NCI-H2196 treated with DMSO at 0.1 percent for 48 hours (cell line): ENCODE measurements around the gene ZNF135.

Experiments
- DNase-seq: peaks from one replicate; lab custom pipeline; 2025; ENCODE audit not compliant: unreplicated experiment; lab: John Stamatoyannopoulos, UW

The ZNF135 gene

GRCh38 chr19:58046856-58047255 is 12.2 kb upstream of the ZNF135 start:
- DNase-seq: no peak

- DNase-seq: no peak
Measured at GRCh38 chr19:58047672-58048071, 11.4 kb upstream of the ZNF135 start.

GRCh38 chr19:58052256-58052655 is 6.8 kb upstream of the ZNF135 start:
- no peak for DNase-seq

- DNase-seq: no peak
Measured at GRCh38 chr19:58053480-58054156, 5.5 kb upstream of the ZNF135 start.

GRCh38 chr19:58054901-58055874 is 3.9 kb upstream of the ZNF135 start:
- no peak for DNase-seq

- DNase-seq: no peak
Measured at GRCh38 chr19:58056261-58056660, 2.8 kb upstream of the ZNF135 start.

GRCh38 chr19:58056861-58057260 is 2.2 kb upstream of the ZNF135 start:
- DNase-seq: no peak

GRCh38 chr19:58058467-58058866 is 615 bp upstream of the ZNF135 start:
- no peak for DNase-seq

- no peak for DNase-seq
Measured at GRCh38 chr19:58059671-58060078, 593 bp downstream of the ZNF135 start.

GRCh38 chr19:58060231-58060630 is 1.1 kb downstream of the ZNF135 start:
- DNase-seq: no peak

- DNase-seq: no peak
Measured at GRCh38 chr19:58063712-58064111, 4.6 kb downstream of the ZNF135 start.

GRCh38 chr19:58067240-58067912 is 8.3 kb downstream of the ZNF135 start:
- no peak for DNase-seq

- DNase-seq: no peak
Measured at GRCh38 chr19:58079792-58080191, 20.7 kb downstream of the ZNF135 start.

GRCh38 chr19:58083021-58083420 is 23.9 kb downstream of the ZNF135 start:
- DNase-seq: no peak

GRCh38 chr19:58084596-58085347 is 25.7 kb downstream of the ZNF135 start:
- no peak for DNase-seq

GRCh38 chr19:58085348-58085875 is 26.3 kb downstream of the ZNF135 start:
- no peak for DNase-seq

- no peak for DNase-seq
Measured at GRCh38 chr19:58086825-58087710, 28.0 kb downstream of the ZNF135 start.

GRCh38 chr19:58088521-58089052 is 29.5 kb downstream of the ZNF135 start:
- no peak for DNase-seq

- no peak for DNase-seq
Measured at GRCh38 chr19:58089846-58090245, 30.8 kb downstream of the ZNF135 start.
